GM21360 (cell line): ENCODE data around the gene MCF2L2.

Source experiments
- ATAC-seq: cut with Tn5 transposase; IDR thresholded peaks from one replicate; pipeline ENCODE4 v1.9.1; 2021; ENCODE audit warnings: mild to moderate bottlenecking, moderate library complexity; ENCODE audit not compliant: unreplicated experiment

The MCF2L2 gene

DNA sequence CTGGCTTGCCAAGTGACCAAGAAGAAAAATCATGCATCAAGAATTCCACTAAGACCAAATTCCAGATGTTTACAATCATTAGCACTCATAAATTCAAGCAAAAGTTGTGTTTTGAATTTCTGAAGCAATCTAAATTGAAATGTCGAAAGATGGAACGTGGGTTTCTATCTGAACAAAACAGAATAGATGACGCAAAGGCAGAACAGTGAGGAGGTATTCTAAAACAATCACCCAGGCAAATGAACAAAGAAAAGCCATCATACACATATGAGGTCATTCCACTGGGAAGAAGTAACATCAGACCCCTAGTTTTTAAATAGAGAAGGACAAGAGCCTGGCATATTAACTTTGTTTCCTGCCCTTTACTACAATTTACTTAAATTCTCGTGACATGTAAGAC is 58.0 kb downstream of the MCF2L2 start:
- no peak for ATAC-seq

GRCh38 chr3:183369627-183370026 is 58.8 kb downstream of the MCF2L2 start:
- ATAC-seq = no peak

DNA sequence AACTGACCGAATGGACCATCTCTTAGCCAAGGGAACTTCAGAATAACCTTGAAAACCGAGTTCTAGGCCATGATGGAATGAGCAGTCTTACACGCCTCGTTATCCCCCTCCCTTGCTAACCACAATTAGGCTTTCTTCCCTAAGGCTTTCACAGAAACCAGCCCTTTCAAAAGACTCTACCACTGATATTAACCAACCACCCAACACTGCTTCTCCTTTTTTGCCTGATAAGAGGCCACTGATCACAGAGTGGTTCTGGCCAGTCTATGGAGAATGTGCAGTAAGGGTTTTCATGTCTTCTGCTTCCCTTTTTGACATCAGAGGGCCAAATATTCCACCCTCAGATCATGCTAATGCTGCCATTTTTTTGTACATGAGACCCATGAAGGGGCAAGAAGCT is 59.3 kb downstream of the MCF2L2 start:
- ATAC-seq = no peak

DNA sequence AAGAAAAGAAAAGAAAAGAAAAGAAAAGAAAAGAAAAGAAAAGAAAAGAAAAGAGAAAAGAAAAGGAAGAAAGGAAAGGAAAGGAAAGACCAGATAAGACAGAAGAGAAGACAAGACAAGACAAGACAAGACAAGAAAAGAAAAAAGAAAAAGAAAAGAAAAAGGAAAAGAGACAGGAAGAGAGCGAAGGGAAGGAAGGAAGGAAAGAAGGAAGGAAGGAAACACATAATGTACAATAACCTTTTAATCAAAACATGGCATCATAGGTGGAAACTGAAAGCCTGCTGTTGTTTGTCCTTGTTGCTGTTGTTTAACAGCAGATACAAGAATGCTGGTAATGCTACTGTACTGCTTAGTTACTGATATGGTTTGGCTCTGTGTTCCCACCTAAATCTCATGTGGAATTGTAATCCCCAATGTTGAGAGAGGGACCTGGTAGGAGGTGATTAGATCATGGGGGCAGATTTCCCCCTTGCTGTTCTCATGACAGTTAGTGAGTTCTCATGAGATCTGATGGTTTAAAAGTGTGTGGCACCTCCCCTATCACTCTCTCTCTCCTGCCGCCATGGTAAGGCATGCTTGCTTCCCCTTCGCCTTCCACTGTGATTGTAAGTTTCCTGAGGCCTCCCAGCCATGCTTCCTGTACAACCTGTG is 67.3 kb downstream of the MCF2L2 start:
- ATAC-seq = no peak

DNA sequence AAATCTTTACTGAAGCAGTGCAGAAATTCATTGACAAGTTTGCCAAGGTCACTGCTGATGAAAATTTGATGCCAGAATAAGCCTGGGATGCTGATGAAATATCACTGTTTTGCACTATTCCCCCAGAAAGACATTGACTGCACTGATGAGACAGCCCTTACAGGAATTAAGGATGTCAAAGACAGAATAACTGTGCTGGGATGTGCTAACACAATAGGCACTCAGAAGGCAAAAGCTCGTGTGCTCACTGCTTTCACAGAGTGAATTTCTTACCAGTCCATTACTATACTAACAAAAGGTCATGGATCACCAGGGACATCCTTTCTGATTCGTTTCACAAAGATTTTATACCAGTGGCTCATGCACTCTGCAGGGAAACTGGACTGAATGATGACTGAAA is 69.4 kb downstream of the MCF2L2 start:
- no peak for ATAC-seq

DNA sequence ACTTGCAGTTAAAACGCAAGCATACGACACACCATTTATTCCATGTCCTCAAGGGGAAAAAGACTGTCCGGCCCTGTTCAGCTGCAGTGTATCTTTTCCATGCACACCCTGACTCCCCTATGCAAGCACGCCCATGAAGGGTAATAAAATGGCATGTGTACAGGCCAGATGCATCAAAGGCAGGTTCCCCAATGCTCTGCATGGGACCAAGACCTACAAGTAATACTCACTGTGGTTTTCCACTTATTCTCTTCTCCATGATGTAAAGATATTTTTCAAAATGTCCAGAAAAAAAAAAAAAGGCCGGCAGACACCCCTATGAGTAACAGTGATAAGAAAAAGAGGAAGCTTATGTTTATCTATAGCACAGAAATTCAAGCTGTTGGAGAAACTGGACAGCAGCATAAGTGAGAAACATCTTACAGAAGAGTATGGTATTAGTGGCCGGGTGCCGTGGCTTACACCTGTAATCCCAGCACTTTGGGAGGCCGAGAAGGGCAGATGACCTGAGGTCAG is 70.8 kb downstream of the MCF2L2 start:
- ATAC-seq = no peak

- no peak for ATAC-seq
Observed at GRCh38 chr3:183356920-183357319, 71.5 kb downstream of the MCF2L2 start.

DNA sequence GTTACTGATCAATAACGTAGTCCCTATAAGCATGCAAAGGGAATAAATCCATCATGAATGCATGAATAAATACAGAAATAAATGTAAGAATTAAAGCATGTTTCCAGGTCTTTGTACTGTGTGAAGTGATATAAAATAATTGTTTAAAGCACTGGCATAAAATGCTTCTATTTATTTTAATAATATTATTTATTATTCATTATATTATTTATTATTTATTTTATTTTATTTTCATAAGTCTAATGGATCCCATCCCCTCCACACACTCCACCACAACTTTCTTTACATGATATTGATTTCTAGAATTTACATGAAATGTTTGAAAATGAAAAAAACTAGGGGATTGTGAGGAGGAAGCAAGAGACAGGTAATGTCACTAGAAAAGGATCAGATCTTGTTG is 73.5 kb downstream of the MCF2L2 start:
- ATAC-seq = no peak

DNA sequence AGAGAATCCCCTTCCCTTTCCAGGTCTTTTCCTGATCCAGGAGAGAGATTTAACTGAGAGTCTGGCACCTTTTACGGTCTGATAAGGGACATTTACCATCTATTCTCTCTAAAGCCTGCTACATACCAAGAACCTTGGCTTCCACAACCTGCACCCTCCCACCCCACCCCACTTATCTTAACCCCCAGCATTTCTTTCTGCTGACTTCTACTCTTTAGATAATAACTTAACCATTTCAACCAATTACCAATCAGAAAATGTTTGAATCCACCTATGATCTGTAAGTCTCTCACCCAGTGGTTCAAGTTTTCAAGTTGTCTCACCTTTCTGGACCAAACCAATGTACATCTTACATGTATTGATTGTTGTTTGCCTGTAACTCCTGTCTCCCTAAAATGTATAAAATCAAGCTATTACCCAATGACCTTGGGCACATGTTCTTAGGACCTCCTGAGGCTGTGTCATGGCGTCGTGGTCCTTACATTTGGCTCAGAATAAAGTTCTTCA is 74.0 kb downstream of the MCF2L2 start:
- ATAC-seq = no peak

DNA sequence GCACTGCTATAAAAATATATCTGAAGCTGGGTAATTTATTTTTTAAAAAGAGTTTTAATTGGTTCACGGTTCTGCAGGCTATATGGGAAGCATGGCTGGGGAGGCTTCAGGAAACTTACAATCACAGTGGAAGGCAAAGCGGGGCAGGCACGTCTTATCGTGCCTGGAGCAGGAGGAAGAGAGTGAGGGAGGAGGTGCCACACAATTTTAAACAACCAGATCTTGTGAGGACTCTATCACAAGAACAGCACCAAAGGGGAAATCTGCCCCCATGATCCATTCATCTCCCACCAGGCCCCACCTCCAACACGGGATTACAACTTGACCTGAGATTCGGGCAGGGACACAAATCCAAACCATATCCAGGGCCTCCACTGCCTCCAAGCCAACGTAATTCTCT is 75.0 kb downstream of the MCF2L2 start:
- no peak for ATAC-seq

GRCh38 chr3:183350164-183350563 is 78.3 kb downstream of the MCF2L2 start:
- ATAC-seq = no peak

- ATAC-seq = no peak
Observed at GRCh38 chr3:183349421-183350157, 78.8 kb downstream of the MCF2L2 start.

DNA sequence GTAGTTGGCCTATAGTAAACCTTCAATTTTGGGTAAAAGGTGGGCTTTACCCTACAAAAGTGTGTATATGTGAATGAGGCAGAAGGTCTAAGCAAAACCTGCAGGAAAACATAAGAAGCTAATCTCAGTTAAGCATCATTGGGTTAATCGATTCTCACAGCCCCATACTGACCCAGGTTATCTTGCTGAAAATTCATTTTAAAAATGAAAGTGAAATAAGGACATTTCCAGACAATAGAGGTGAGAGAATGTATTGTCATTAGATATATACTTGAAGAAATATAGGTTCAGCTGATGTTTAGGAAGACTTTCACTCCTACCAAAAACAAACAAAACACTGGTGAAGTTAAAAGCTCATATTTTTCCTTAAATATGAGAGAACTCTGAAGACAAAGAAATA is 85.6 kb downstream of the MCF2L2 start:
- no peak for ATAC-seq

GRCh38 chr3:183341545-183342288 is 86.7 kb downstream of the MCF2L2 start:
- ATAC-seq = no peak

DNA sequence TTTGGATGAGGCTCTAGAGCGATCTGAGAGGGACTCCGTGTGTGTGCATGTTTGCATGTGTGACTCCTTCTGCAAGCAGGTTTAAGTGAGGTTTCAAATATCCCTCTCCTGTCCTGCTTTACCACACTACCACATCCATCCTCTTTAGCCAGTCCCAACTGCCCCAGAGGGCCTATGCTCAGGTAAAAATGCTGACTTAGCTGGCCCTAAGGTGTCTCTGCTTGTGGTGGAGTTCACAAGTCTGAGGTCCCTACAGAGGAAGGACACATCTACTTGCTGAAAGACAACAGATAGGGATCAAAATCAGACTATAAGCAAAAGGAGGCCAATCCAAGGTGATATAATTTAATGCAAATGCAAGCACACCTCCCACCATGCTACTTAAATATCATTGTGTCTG is 88.2 kb downstream of the MCF2L2 start:
- ATAC-seq = no peak

DNA sequence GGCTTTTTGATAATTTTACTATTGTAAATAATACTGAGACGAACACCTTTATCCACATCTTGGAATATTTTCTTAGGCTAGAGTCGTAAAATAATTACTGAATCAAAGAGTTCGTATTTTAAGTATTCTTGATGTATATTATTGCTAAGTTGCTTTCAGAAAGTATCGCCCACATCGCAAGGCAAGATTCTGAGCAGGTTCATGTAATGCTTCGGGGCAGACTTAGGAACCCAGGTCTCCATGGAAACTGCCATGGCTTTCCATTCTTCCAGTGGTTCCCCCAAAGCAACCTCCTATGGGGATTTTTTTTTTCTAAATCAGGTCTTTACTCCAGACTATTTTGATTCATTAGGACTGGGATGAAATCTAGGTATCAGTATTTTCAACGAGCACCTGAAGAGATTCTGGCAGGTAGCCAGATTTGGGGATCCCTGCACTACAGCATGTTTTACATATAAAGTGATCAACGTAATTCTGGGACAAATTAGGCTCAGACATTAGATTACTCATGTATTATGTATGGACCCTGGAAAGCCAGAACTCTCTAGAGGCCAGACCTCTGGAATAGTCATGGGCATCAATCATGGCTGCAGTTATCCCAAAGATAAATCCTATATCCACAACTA is 88.8 kb downstream of the MCF2L2 start:
- ATAC-seq = no peak

DNA sequence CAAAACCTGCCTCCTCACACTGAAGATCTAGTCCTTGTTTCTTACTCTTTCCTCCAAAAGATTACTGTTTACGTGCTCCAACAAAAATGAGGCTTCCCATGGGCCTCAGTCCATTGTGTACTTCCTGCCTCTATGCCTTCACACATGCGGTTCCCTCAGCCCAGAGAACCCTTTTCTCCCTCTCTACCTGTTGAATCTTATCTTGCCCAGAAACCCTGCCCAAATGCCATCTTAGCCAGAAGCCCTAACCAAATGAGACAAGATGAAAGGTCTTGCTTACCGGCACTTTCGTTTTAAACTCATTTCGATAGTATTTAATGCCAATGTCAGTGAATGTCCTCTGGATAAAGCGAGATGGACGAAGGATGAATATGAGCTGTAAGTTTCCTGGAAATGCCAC is 89.9 kb downstream of the MCF2L2 start:
- ATAC-seq = no peak

DNA sequence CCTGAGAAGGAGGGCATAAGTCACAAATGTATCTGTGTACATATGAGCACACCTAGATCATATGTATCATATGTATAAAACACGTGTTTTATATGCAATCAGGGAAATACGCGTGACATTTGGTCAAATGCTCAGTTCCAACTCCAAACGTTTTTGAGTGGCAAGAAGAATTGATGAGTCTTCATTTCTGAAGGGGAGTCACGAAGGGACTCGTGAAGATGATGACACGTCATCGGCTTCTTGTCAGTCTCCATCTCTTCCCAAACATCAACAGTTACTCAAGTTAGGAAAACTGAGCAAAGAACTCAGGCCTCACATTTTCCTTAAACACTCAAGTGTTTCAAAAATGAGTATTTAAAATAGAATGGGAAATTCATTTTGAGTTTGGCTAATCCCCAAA is 95.9 kb downstream of the MCF2L2 start:
- ATAC-seq = no peak

DNA sequence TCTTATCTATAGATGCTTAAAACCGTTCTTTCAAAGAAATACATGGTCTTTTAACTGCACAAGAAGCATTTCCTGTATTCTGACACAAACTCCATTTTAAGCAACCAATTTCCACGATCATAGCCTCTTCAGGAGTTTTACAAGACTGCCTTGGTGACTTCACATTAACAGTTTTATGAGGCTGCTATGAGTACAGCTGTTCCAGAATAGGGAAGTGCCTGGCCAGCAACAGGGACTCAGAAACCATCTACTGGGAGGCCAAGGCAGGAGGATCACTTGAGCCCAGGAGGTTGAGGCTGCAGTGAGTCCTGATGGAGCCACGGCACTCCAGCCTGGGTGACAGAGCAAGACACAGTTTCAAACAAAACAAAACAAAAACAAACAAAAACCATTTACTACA is 96.9 kb downstream of the MCF2L2 start:
- ATAC-seq = no peak

DNA sequence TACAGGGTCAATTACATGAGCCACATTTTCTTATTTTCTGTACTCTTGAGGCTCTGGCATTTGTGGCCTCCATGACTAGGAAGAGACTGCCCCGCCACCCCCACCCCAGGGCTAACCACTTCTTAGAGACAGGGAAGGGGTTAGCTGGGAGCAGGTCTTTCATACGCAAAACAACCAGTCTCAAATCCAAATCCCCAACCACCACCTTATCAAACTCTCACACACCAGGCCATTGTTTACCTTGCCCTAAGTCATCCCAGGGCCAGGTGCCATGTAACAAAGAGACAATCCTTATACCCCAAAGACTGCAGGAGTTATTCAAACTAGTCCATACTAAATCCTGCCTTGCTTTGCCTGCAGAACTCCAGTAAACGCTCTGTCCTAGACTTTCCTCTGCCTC is 97.5 kb downstream of the MCF2L2 start:
- no peak for ATAC-seq

- no peak for ATAC-seq
Observed at GRCh38 chr3:183329543-183329942, 98.9 kb downstream of the MCF2L2 start.
